Calu3 (cell line): ENCODE data around the gene AMPH. TPM values are rescaled to one million over a fixed set of nuclear protein-coding genes. Genes with fewer than 3 reads are reported as not detected.

Experiments used
- BruUV-seq: library from RNA; stranded (reverse); fragments of 400-500 nt; replicated peaks from 2 replicates; lab custom pipeline; 2021; lab: Mats Ljungman, UMichigan
- CTCF ChIA-PET: fragments of 300-600 bp; sonication (Branson Sonifier 250); formaldehyde crosslinking; loops from one replicate; lab custom pipeline; 2022; ENCODE audit warnings: antibody characterized with exemption; lab: Charles Lee
- DNase-seq: peaks from one replicate; pipeline ENCODE4 v3.0.0; 2022
- H3K27ac Mint-ChIP-seq: one replicate; pipeline ENCODE4 v1.8.0; 2022; ENCODE audit warnings: mixed read lengths; ENCODE audit not compliant: unreplicated experiment
- H3K27me3 Mint-ChIP-seq: one replicate; pipeline ENCODE4 v1.8.0; 2022; ENCODE audit warnings: mixed read lengths; ENCODE audit not compliant: unreplicated experiment
- H3K36me3 Mint-ChIP-seq: one replicate; pipeline ENCODE4 v1.8.0; 2022; ENCODE audit warnings: mild to moderate bottlenecking, moderate library complexity, mixed read lengths; ENCODE audit not compliant: insufficient read depth, unreplicated experiment
- H3K4me1 Mint-ChIP-seq: one replicate; pipeline ENCODE4 v1.8.0; 2022; ENCODE audit warnings: mild to moderate bottlenecking, low read depth, mixed read lengths; ENCODE audit not compliant: unreplicated experiment
- H3K4me3 Mint-ChIP-seq: one replicate; pipeline ENCODE4 v1.8.0; 2022; ENCODE audit warnings: mild to moderate bottlenecking, low read depth, moderate library complexity, mixed read lengths; ENCODE audit not compliant: unreplicated experiment
- H3K9me3 Mint-ChIP-seq: one replicate; pipeline ENCODE4 v1.8.0; 2022; ENCODE audit warnings: low read depth, mixed read lengths; ENCODE audit not compliant: unreplicated experiment
- CTCF ChIP-seq: fragments of 200-600 bp; IDR thresholded peaks from one replicate; pipeline ENCODE4 v1.8.0; 2022; ENCODE audit warnings: antibody characterized with exemption; ENCODE audit not compliant: unreplicated experiment
- intact Hi-C: fragments of 100-400 bp; cut with micrococcal nuclease; formaldehyde crosslinking; loops from one replicate; pipeline ENCODE4 v1.10.0; 2022; ENCODE audit not compliant: unreplicated experiment
- total RNA-seq: library from RNA; stranded (reverse); gene quantifications from 2 replicates; pipeline ENCODE4 v1.2.3, GENCODE V29; 2022

Gene AMPH
- total RNA-seq, 1 experiment from 2014 or later, result not detected

GRCh38 chr7:38548605-38549004 lies 82.6 kb downstream of the AMPH start:
- no TSS peak for BruUV-seq
- no peak for TF ChIP-seq CTCF
- CTCF ChIA-PET, result no interaction called here

GRCh38 chr7:38546763-38547162 lies 84.4 kb downstream of the AMPH start:
- H3K27ac Mint-ChIP-seq, result no peak overlapping the region
- BruUV-seq, result no TSS peak
- no peak overlapping the region for H3K4me3 Mint-ChIP-seq
- no peaks in the 10 kb centered on the region for H3K4me1 Mint-ChIP-seq
- H3K9me3 Mint-ChIP-seq, result no peaks in the 10 kb centered on the region
- no peaks in the 10 kb centered on the region for H3K36me3 Mint-ChIP-seq
- intact Hi-C loops, result no loop called here
- H3K27me3 Mint-ChIP-seq, result peaks cover 70% of the 10 kb centered on the region
- TF ChIP-seq CTCF, result no peak
- CTCF ChIA-PET, result interaction anchor here (1.0 kb wide), 1 partner anchor 21 kb away, joined by 3 read pairs; no protein-coding TSS in a partner anchor
- DNase-seq, result no peak

More at GRCh38 chr7:38548605-38549004, 82.6 kb downstream of the AMPH start:
- intact Hi-C loops, result no loop called here
- H3K27ac Mint-ChIP-seq, result no peak overlapping the region
- H3K4me1 Mint-ChIP-seq, result no peaks in the 10 kb centered on the region
- H3K27me3 Mint-ChIP-seq, result peaks cover 82% of the 10 kb centered on the region
- no peak overlapping the region for H3K4me3 Mint-ChIP-seq
- H3K9me3 Mint-ChIP-seq, result no peaks in the 10 kb centered on the region
- no peak for DNase-seq
- H3K36me3 Mint-ChIP-seq, result no peaks in the 10 kb centered on the region

GRCh38 chr7:38545977-38546376 lies 85.2 kb downstream of the AMPH start:
- Mint-ChIP-seq H3K36me3 (no peaks in the 10 kb centered on the region), H3K4me1 (no peaks in the 10 kb centered on the region), H3K4me3 (no peak overlapping the region), H3K9me3 (no peaks in the 10 kb centered on the region), H3K27me3 (peaks cover 70% of the 10 kb centered on the region), H3K27ac (no peak overlapping the region)
- CTCF ChIA-PET, result interaction anchor here (1.0 kb wide), 1 partner anchor 22 kb away, joined by 3 read pairs; no protein-coding TSS in a partner anchor
- no TSS peak for BruUV-seq
- TF ChIP-seq CTCF, result no peak
- DNase-seq, result no peak
- intact Hi-C loops, result no loop called here

GRCh38 chr7:38542156-38542555 lies 89.0 kb downstream of the AMPH start:
- Mint-ChIP-seq H3K27me3 (peaks cover 79% of the 10 kb centered on the region), H3K4me3 (no peak overlapping the region), H3K9me3 (no peaks in the 10 kb centered on the region), H3K36me3 (no peaks in the 10 kb centered on the region), H3K27ac (no peak overlapping the region), H3K4me1 (no peaks in the 10 kb centered on the region)
- DNase-seq, result no peak
- intact Hi-C loops, result no loop called here
- no TSS peak for BruUV-seq
- CTCF ChIA-PET, result no interaction called here
- no peak for TF ChIP-seq CTCF
